Measurements from ENCODE around the gene TM4SF18.

TM4SF18 gene

GRCh38 chr3:149280671-149281349 is 52.6 kb downstream of the TM4SF18 start:
- no peak for DNase-seq

GRCh38 chr3:149278911-149279310 is 54.5 kb downstream of the TM4SF18 start:
- no peak for DNase-seq

- peak in 1 of 2 experiments; percentile 65 for DNase-seq
Measured at GRCh38 chr3:149277331-149277813, 56.1 kb downstream of the TM4SF18 start.

- no peak for DNase-seq
Measured at GRCh38 chr3:149276619-149277018, 56.8 kb downstream of the TM4SF18 start.

GRCh38 chr3:149274220-149274619 is 59.2 kb downstream of the TM4SF18 start:
- DNase-seq, result no peak

- peak; percentile 89 to 93 for DNase-seq
Measured at GRCh38 chr3:149273096-149273751, 60.2 kb downstream of the TM4SF18 start.

GRCh38 chr3:149271669-149272068 is 61.8 kb downstream of the TM4SF18 start:
- DNase-seq, result no peak

GRCh38 chr3:149270180-149270579 is 63.3 kb downstream of the TM4SF18 start:
- no peak for DNase-seq

GRCh38 chr3:149269687-149270086 is 63.7 kb downstream of the TM4SF18 start:
- DNase-seq, result no peak

Measured in NCI-H2081 (cell line).